Nephron (organoid): ENCODE results near the gene CDKAL1.
A peak's percentile ranks its signal among the peaks of the same experiment; 100 is the strongest.

Source experiments
- H3K27ac Mint-ChIP-seq, 3 experiments: 2 replicates each; pipeline ENCODE4 v1.8.0; 2020; ENCODE audit warnings: mixed read lengths in 3 of 3, mild to moderate bottlenecking in 2 of 3, moderate library complexity in 1 of 3
- H3K27me3 Mint-ChIP-seq: 2 replicates; pipeline ENCODE4 v1.8.0; 2021; ENCODE audit warnings: low read depth, mild to moderate bottlenecking, moderate library complexity, mixed read lengths
- H3K36me3 Mint-ChIP-seq: 2 replicates; pipeline ENCODE4 v1.8.0; 2020; ENCODE audit warnings: low read depth, mixed read lengths
- H3K4me1 Mint-ChIP-seq: 2 replicates; pipeline ENCODE4 v1.8.0; 2020; ENCODE audit warnings: mixed read lengths
- H3K4me3 Mint-ChIP-seq, 3 experiments: 2 replicates each; pipeline ENCODE4 v1.8.0; 2020; ENCODE audit warnings: mild to moderate bottlenecking in 3 of 3, mixed read lengths in 3 of 3, moderate library complexity in 2 of 3
- H3K9me3 Mint-ChIP-seq: 2 replicates; pipeline ENCODE4 v1.8.0; 2020; ENCODE audit warnings: mixed read lengths
- TF ChIP-seq, protein P1 (sequence below), 3 experiments: fragments of 200-600 bp; sonication (generic); IDR thresholded peaks; one replicate each; pipeline ENCODE4 v1.5.0; 2021; ENCODE audit warnings: antibody characterized with exemption in 3 of 3; ENCODE audit not compliant: unreplicated experiment in 3 of 3

The CDKAL1 gene

DNA sequence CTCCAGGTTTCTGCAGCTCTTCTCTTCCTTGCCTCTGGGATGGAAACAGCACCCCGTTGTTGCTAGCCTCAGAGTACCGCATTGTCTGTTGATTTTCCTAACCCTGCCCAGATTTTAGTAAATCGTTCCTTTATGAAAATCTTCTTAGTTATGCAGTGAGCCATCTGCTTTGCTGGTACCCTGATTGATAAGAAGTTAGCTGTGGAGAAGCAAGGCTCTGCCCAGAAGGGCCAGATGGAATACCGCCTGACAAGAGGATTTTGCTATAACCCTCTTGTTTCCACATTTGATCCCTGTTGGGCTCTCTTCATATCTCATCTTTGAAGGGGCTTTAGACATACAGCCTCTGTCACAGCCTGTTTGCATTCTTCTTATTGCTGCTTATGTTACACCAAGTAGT lies 229.0 kb downstream of the CDKAL1 start:
- Mint-ChIP-seq H3K9me3 (no peaks in the 10 kb centered on the region), H3K4me1 (no peaks in the 10 kb centered on the region), H3K27ac (no peak overlapping the region), H3K27me3 (no peaks in the 10 kb centered on the region), H3K4me3 (no peak overlapping the region), H3K36me3 (no peaks in the 10 kb centered on the region)
- TF ChIP-seq, protein P1, sequence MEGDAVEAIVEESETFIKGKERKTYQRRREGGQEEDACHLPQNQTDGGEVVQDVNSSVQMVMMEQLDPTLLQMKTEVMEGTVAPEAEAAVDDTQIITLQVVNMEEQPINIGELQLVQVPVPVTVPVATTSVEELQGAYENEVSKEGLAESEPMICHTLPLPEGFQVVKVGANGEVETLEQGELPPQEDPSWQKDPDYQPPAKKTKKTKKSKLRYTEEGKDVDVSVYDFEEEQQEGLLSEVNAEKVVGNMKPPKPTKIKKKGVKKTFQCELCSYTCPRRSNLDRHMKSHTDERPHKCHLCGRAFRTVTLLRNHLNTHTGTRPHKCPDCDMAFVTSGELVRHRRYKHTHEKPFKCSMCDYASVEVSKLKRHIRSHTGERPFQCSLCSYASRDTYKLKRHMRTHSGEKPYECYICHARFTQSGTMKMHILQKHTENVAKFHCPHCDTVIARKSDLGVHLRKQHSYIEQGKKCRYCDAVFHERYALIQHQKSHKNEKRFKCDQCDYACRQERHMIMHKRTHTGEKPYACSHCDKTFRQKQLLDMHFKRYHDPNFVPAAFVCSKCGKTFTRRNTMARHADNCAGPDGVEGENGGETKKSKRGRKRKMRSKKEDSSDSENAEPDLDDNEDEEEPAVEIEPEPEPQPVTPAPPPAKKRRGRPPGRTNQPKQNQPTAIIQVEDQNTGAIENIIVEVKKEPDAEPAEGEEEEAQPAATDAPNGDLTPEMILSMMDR (IDR thresholded peaks at IDR 0.05; ENCODE audit: unreplicated experiment in 3 of 3): no peak

DNA sequence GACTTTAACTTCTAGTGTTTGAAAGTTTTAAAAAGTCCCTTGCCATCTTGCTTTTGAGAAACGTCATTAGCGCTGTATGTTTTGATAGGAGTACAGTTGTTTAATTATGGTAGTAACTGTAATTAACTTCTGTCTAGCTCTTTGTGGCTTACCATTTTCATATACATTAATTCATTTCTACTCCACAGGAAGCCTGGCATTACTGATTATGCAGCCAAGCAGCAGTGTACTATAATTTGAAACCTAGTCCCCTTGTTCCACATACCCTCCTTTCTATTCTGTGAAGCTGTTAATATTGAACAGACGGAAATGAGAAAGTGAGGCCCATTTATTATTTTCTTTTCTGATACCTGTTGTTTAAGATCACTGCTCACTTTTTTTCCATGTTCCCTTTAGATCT lies 235.4 kb downstream of the CDKAL1 start:
- H3K36me3 Mint-ChIP-seq: no peaks in the 10 kb centered on the region
- H3K27me3 Mint-ChIP-seq: no peaks in the 10 kb centered on the region
- H3K9me3 Mint-ChIP-seq: no peaks in the 10 kb centered on the region
- TF ChIP-seq, protein P1 (IDR thresholded peaks at IDR 0.05; ENCODE audit: unreplicated experiment in 3 of 3): no peak
- H3K4me1 Mint-ChIP-seq: peaks cover 4% of the 10 kb centered on the region
- H3K27ac Mint-ChIP-seq: peak overlapping the region in 2 of 3 experiments; percentile 12 to 88
- H3K4me3 Mint-ChIP-seq: no peak overlapping the region

DNA sequence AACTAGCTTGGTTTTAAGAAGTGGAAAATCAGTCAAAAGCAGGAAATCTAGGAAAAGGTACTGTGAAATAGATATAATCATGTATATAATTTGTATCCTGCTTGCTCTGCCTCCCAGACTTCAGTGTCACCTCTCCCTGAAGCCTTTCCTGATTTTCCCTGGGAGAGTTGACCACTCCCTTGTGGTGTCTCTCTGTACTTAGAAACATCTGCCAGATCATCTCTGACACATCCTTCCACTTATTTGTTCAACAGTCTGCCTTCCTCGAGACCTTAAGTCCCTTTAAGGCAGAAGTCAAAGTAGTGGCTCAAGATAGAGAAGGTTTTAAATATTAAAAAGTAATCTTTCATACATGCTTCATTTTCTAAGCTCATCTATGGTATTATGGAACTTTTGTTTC lies 236.5 kb downstream of the CDKAL1 start:
- Mint-ChIP-seq H3K36me3 (no peaks in the 10 kb centered on the region), H3K4me3 (no peak overlapping the region), H3K27ac (peak overlapping the region in 2 of 3 experiments; percentile 8 to 79), H3K9me3 (no peaks in the 10 kb centered on the region), H3K27me3 (no peaks in the 10 kb centered on the region), H3K4me1 (peaks cover 4% of the 10 kb centered on the region)
- TF ChIP-seq, protein P1 (IDR thresholded peaks at IDR 0.05; ENCODE audit: unreplicated experiment in 3 of 3): no peak

GRCh38 chr6:20771409-20771808 lies 237.2 kb downstream of the CDKAL1 start:
- Mint-ChIP-seq H3K9me3 (no peaks in the 10 kb centered on the region), H3K4me1 (peaks cover 4% of the 10 kb centered on the region), H3K36me3 (no peaks in the 10 kb centered on the region), H3K27me3 (no peaks in the 10 kb centered on the region), H3K27ac (peak overlapping the region in 1 of 3 experiments; percentile 33), H3K4me3 (no peak overlapping the region)
- TF ChIP-seq, protein P1 (IDR thresholded peaks at IDR 0.05; ENCODE audit: unreplicated experiment in 3 of 3): no peak

DNA sequence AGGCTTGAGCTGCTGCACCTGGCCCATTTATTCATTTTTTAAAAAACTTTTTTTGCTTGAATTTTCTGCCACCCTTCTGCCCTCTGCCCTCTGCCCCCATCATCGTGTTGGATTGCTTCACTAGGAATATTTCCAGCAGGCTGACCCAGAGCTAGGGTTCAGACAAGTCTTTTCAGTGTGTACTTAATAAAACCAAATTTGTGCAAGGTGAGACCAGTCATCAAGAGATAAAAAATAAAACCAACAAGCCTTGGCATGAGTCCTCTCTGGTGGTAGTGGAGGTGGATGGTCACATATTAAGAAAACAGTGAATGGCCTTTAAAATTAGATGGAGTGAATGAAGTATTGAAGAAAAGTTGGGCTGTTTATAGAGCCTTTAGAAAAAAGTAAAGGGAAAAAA lies 239.6 kb downstream of the CDKAL1 start:
- H3K27me3 Mint-ChIP-seq: no peaks in the 10 kb centered on the region
- TF ChIP-seq, protein P1 (IDR thresholded peaks at IDR 0.05; ENCODE audit: unreplicated experiment in 3 of 3): no peak
- H3K27ac Mint-ChIP-seq: no peak overlapping the region
- H3K4me3 Mint-ChIP-seq: no peak overlapping the region
- peaks cover 7% of the 10 kb centered on the region for H3K4me1 Mint-ChIP-seq
- no peaks in the 10 kb centered on the region for H3K9me3 Mint-ChIP-seq
- no peaks in the 10 kb centered on the region for H3K36me3 Mint-ChIP-seq

DNA sequence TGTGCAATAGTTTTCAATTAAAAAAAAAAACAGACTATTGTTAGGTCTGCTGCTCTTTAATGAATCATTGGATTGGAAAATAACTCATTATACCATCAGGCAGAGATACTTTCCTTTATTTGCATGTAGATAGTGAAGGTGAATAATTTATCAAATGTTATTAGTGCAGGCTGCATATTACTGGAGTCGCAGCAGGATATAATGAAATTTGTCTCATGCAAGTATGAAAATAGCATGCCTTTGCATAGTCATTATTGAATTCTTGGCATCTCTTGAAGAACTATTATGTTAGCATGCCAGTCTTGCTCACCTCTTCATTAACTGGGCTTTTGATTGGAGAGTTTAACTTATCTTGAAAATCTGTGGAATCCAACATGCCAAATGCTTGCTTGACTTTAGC lies 241.7 kb downstream of the CDKAL1 start:
- TF ChIP-seq, protein P1 (IDR thresholded peaks at IDR 0.05; ENCODE audit: unreplicated experiment in 3 of 3): no peak
- no peak overlapping the region for H3K27ac Mint-ChIP-seq
- no peaks in the 10 kb centered on the region for H3K9me3 Mint-ChIP-seq
- H3K36me3 Mint-ChIP-seq: peaks cover 3% of the 10 kb centered on the region
- H3K27me3 Mint-ChIP-seq: no peaks in the 10 kb centered on the region
- H3K4me3 Mint-ChIP-seq: no peak overlapping the region
- peaks cover 4% of the 10 kb centered on the region for H3K4me1 Mint-ChIP-seq
